Sciatic nerve (tissue), 2 donors: ENCODE measurements around the gene ARID4B. TPM values are rescaled to one million over a fixed set of nuclear protein-coding genes. Genes with fewer than 3 reads are reported as not detected.
A peak's percentile ranks its signal among the peaks of the same experiment; 100 is the strongest.
"Not testable (repeated sequence)": the region's sequence is repeated elsewhere in the genome, so short reads cannot be mapped to it uniquely, and the experiment has no call there.

Experiments
- ATAC-seq: fragments of 200-7000 bp; cut with Tn5 transposase; one replicate; pipeline ENCODE4 v1.9.1; 2020; ENCODE audit warnings: mild to moderate bottlenecking, moderate library complexity
- DNase-seq: peaks from one replicate; pipeline ENCODE4 v3.0.0-alpha.2; 2020; ENCODE audit warnings: low spot score
- intact Hi-C: fragments of 100-400 bp; cut with DNase I; formaldehyde crosslinking; loops from one replicate; pipeline ENCODE4 v1.14.2; 2022
- total RNA-seq: library from RNA; stranded (reverse); fragmentation: NEBNext Ultra II Directional; extraction: Animal tissue kit (Norgen Biotek cat#: 25700); gene quantifications from one replicate; pipeline ENCODE4 v1.2.1, GENCODE V29; 2021
- donor health status: DM: no; HTN: no; CAD: no.
- donor health status: DM: no; HTN: no; CAD: no.

Gene ARID4B, protein sequence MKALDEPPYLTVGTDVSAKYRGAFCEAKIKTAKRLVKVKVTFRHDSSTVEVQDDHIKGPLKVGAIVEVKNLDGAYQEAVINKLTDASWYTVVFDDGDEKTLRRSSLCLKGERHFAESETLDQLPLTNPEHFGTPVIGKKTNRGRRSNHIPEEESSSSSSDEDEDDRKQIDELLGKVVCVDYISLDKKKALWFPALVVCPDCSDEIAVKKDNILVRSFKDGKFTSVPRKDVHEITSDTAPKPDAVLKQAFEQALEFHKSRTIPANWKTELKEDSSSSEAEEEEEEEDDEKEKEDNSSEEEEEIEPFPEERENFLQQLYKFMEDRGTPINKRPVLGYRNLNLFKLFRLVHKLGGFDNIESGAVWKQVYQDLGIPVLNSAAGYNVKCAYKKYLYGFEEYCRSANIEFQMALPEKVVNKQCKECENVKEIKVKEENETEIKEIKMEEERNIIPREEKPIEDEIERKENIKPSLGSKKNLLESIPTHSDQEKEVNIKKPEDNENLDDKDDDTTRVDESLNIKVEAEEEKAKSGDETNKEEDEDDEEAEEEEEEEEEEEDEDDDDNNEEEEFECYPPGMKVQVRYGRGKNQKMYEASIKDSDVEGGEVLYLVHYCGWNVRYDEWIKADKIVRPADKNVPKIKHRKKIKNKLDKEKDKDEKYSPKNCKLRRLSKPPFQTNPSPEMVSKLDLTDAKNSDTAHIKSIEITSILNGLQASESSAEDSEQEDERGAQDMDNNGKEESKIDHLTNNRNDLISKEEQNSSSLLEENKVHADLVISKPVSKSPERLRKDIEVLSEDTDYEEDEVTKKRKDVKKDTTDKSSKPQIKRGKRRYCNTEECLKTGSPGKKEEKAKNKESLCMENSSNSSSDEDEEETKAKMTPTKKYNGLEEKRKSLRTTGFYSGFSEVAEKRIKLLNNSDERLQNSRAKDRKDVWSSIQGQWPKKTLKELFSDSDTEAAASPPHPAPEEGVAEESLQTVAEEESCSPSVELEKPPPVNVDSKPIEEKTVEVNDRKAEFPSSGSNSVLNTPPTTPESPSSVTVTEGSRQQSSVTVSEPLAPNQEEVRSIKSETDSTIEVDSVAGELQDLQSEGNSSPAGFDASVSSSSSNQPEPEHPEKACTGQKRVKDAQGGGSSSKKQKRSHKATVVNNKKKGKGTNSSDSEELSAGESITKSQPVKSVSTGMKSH (N-terminal part only)
- 61.3 TPM for total RNA-seq

DNA sequence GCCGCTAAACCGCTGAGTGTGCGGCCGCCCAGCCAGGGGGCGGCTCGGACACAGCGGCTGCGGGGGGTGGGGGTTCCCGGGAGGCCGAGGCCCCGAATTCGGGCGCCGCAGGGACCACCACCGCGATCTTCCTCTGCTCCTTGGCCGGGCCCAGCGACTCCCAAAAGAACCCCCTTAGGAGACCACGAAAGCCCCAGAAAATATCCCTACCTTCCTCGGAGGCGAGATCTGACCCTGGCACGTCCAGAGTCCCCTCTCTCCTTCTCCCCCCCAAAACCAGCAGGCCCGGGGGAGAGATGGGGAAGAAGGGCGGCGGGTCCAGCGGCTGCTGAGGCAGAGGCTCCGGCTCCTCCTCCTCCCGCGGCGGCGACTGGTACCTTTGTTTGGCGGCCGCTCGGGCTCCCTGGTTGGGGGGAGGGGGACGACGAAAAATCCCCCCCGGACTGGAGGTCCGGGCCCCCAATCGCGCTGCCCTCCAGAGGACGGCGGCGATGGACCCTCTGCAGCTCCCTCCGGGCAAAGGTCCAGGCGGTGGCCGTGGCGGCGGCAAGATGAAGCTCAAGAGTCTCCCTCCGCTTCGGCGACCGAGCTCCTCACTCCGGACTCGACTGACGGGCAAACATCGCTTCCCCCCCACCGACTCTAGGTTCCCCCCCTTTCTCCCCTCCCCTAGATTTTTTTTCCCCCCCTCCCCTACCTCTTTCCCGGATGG, at the start of gene ARID4B:
Gene ARID4B, minus strand, starts transcription at position 621 of the 712 bp plus-strand sequence. CDS start 1,260 bp downstream, outside the sequence.
- DNase-seq (peak; percentile 92), ATAC-seq (peak; percentile 19)
- intact Hi-C loops: no loop called here

DNA sequence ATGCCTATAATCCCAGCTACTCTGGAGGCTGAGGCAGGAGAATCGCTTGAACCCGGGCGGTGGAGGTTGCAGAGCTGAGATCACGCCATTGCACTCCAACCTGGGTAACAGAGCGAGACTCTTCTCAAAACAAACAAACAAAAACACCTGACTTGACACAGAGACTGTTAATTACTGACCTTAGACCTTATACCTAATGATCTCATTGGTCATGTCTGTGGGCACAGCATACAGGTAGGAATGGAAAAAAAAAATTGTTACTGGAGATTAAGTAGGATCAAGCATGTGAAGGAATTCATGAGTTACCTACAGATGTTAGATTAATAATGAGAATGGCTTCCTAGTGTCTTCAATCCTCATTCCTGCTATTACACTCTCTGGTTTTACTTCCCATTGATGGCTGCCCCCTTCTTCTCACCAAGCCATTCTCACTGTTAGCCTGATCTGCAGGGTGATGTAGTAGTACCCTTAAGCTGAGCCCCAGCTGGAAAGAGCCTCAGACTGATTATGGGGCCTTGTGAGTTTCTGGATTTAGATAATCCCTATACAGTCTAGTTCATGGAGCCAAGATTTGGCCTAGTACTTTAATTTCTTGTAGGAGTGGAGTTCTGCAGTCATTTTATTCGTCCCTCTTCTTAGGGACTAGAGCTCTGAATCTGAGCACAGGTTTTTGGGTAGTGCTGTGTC, 48.1 kb upstream of the ARID4B start:
- ATAC-seq: no peak
- intact Hi-C loops: no loop called here
- peak; percentile 4 for DNase-seq

DNA sequence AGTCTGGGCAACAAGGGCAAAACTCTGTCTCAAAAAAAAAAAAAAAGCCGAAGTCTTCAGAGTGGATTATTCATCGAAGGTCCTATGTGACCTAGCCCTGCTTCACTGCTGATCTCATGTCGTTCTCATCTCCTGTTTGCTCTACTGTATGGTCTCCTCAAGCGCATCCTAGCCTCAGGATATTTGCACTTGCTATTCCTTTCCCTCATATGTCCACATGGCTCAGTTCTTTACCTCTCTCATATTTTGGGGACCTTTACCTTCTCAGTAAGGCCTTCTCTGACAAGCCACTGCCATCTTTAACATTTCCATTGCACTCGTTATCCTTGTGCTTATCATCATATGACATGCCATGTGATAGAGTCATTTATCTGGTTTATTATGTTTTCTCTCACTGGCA, 41.8 kb upstream of the ARID4B start:
- DNase-seq (no peak), ATAC-seq (no peak)
- intact Hi-C loops: no loop called here

DNA sequence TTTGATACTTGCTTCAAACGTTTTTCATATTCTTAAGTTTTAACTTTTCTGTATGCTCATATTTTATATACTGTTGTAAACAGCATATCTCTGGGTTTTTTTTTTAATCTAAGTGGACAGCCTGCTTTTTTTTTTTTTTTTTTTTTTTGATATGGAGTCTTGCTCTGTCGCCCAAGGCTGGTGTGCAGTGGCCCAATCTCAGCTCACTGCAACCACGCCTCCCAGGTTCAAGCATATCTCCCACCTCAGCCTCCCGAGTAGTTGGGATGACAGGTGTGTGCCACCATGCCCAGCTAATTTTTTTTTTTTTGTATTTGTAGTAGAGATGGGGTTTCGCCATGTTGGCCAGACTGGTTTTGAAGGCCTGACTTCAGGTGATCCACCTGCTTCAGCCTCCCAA, 40.4 kb upstream of the ARID4B start:
- intact Hi-C loops: no loop called here
- DNase-seq: no peak
- no peak for ATAC-seq

DNA sequence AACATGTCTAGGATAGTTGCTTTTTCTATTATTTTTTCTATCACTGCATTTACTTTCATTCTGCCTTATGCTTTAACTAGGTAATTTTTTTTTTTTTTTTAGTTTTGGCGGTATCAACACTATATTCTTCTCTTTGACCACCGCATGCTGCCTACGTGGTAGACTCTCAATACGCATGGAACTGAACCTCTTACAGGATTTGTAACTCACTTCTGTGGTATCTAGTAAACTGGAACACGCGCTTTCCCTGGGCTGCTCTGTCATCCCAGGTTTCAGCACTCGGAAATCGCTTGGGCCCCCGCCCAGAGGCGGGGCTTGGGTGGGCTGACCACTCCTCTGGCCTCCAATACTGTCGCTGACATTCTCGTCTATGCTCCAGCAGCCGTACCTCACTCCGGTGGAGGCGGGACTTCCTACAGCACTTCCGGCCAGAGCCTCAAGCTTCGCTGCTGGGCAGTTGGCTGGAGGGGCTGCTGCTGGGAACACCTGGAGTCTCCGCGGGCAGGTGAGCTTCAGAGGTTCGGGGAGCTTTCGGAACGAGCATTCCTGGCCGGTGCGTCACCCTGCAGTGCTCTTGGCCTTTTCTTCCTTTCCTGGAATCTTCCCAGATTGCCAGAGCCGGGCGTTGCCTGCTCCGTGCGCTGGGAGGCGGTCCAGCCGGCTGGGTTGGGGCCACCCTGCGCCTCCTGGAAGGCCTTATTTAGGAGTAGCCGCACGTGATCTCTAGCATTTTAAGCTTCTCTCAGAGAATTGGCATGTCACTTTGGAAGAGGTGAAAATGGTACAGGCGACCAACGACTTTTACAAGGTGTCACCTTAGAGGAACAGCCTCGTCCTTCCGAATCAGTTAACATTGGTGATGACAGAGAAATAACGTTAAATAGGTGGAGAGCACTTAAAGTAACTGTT, 39.3 kb upstream of the ARID4B start, which contains the start of gene TBCE:
Gene TBCE, plus strand, starts transcription at position 428 of the 909 bp plus-strand sequence. CDS start 12,623 bp downstream, outside the sequence.
- intact Hi-C loops: no loop called here
- ATAC-seq (peak; percentile 100), DNase-seq (peak; percentile 97)

DNA sequence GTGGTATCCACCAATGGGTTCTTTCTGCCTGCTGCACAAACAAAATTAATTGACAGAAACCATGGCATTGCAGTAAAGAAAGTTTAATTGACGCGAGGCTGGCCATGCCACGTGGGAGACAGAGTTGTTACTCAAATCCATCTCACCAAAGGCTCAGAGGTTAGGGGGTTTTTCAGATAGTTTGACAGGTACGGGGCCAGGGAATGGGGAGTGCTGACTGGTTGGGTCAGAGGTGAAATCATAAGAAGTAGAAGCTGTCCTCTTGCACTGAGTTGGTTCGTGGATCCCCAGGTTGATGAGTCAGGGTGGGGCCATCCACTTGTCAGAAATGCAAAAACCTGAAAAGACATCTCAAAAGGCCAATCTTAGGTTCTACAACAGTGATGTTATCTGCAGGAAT, 38.3 kb upstream of the ARID4B start:
- ATAC-seq: no peak
- intact Hi-C loops: no loop called here
- DNase-seq: no peak

DNA sequence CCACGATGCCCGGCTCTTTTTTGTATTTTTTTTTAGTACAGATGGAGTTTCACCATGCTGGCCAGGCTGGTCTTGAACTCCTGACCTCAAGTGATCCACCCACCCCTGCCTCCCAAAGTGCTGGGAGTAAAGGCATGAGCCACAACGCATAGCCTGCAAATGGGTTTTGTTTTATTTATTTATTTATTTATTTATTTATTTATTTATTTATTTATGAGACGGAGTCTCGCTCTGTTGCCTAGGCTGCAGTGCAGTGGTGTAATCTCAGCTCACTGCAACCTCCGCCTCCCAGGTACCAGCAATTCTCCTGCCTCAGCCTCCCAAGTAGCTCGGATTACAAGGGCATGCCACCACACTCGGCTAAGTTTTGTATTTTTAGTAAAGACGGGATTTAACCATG, 36.2 kb upstream of the ARID4B start:
- ATAC-seq, intact Hi-C loops, DNase-seq: not testable (repeated sequence)

DNA sequence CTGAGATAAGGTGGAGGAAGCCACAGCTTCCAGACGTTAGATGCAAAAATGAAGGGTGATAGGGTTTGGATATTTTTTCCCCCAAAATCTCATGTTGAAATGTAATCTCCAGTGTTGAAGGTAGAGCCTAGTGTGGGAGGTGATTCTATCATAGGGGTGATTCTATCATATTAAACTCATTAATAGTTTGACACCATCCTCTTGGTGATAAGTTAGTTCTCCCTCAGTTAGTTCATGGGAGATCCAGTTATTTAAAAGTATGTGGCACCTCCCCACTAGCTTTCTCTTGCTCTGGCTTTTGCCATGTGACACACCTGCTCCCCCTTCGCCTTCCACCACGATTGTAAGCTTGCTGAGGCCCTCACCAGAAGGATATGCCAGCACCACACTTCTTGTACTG, 30.9 kb upstream of the ARID4B start:
- DNase-seq: no peak
- intact Hi-C loops: no loop called here
- ATAC-seq: no peak

DNA sequence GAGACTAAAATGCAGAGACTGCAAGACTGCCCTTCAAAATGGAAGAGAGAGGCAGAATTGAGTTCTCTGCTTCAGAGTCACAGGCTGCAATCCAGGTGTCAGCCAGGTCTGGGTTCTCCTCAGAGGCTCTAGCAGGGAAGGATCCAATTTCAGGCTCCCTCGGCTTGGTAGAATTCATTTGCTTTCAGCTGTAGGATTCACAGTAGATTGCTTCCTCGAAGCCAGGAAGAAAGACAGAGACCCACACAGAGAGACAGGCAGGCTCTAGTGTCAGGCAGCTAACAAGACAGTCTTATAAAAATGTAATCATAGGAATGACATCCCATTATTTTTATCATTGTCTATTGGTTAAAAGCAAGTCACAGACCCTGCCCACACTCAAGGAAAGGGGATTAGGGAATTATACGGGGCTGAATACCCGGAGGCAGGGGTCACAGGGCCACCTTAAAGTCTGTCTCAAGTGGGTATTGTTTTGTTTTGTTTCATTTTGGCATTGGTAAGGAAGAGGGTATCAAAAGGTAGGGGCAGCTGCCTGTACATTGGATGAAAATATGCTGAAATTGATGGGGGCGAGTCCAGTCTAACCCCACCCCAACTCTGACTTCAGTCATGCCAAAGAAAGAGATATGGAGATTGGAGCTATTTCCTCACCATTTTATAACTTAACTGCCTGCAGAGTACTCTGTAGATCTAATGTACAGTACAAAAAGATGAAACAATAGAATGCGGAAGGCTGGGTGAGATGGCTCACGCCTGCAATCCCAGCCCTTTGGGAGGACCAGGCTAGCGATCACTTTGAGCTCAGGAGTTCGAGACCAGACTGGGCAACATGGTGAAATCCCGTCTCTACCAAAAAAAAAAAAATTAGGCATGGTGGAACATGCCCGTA, 29.8 kb upstream of the ARID4B start:
- no peak for ATAC-seq
- intact Hi-C loops: no loop called here
- no peak for DNase-seq

DNA sequence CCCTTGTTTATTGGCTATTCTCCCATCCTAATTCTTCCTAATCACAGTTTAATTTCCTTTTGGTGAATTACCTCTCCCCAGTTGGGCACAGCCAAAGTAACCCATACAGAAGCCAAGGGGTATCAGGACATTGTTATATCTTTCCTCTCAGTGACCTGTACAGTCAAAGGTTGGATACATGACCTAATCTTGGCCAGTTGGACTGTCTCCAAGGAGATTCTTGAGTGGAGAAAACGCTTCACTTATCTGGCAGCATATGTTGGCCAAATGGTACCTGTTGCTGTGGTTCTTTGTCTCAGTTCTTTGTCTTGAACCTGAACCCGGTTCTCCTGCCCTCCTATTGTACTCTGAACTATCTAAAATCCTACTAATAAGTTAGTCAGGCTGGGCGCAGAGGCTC, 23.9 kb upstream of the ARID4B start:
- DNase-seq (no peak), ATAC-seq (no peak)
- intact Hi-C loops: loop anchor here (5.0 kb wide), 1 partner anchor 1555 kb away; no protein-coding TSS in a partner anchor

DNA sequence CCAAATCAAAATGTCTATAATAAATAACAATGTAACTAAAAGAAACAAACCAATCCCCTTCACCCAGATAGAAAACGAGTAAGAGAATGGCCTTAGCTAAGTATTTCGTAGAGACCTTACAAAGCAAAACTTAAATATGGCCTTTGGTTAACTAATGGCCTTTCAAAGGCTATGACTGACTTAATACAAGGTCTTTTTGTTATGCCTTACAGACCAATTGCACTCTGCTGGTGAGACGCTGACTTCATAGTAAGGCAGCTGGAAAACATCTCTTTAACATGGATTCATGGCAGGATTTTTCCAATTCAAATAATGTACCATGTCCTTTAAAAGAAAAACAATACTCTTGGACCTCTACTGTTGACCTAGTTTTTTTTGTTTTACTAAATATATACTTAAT, 23.5 kb upstream of the ARID4B start:
- DNase-seq (no peak), ATAC-seq (no peak)
- intact Hi-C loops: loop anchor here (5.0 kb wide), 1 partner anchor 1556 kb away; no protein-coding TSS in a partner anchor

DNA sequence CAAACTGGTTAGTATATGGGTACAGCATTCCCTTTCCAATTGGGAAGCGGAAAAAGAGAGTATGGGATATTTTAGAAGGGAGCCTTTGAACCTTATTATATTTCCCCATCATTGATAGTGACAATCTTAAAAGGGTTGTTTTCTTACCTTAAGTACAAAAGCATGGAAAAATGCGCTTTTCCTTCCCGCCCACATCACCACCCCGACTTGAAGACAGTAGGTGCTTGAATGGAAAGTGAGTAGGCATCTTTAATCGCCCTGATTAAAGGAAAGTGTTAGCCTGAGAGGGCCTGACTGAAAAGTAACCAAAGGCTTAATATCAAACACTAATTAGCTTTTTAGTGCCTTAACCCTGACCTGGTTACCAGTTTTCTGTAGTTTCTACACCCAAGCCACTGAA, 15.7 kb upstream of the ARID4B start:
- DNase-seq: no peak
- intact Hi-C loops: no loop called here
- ATAC-seq: no peak

DNA sequence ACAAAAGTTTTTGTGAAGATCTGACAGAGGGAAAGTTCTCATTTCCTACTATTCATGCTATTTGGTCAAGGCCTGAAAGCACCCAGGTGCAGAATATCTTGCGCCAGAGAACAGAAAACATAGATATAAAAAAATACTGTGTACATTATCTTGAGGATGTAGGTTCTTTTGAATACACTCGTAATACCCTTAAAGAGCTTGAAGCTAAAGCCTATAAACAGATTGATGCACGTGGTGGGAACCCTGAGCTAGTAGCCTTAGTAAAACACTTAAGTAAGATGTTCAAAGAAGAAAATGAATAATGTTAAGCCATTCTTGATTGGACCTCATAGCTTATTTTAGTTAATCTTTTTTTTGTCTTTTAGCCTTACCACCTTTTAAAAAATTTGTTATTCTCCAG, 14.5 kb upstream of the ARID4B start:
- intact Hi-C loops: no loop called here
- ATAC-seq (no peak), DNase-seq (no peak)

DNA sequence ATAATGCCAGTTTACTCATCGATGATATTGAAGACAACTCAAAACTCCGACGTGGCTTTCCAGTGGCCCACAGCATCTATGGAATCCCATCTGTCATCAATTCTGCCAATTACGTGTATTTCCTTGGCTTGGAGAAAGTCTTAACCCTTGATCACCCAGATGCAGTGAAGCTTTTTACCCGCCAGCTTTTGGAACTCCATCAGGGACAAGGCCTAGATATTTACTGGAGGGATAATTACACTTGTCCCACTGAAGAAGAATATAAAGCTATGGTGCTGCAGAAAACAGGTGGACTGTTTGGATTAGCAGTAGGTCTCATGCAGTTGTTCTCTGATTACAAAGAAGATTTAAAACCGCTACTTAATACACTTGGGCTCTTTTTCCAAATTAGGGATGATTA, 14.1 kb upstream of the ARID4B start:
- no peak for ATAC-seq
- DNase-seq: no peak
- intact Hi-C loops: no loop called here

DNA sequence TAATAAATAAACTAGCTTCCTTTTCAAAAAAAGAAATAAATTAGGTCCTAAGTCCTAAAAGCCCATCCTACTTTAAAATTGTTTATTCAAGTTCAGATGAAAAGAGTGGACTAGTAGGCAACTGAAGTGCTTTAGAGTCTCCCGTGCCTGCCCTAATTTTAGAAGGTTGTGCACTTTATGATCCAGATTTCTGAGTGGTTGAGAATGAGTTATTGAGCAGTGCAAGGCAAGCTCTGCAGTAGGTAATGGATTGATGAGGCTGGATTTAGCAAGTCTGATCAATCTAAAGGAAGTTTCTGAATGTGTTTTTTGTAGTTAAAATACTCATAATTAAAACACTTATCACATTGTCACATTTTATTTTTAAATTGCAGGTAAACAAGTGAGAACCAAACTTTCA, 13.4 kb upstream of the ARID4B start:
- DNase-seq (no peak), ATAC-seq (no peak)
- intact Hi-C loops: no loop called here

DNA sequence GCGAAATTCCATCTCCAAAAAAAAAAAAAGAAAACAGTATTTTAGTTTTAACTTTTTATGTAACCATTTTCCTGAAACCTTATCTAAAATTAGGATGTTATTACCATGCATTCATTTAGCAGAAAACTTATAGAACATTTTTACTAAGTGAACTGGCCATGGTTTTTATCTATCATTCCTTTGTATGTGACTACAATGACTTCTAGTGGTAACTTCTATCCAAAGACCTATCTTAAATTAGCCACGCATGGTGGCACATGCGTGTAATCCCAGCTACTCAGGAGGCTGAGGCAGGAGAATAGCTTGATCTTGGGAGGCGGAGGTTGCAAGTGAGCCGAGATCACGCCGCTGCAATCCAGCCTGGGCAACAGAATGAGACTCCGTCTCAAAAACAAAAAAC, 11.8 kb upstream of the ARID4B start:
- ATAC-seq (no peak), DNase-seq (no peak)
- intact Hi-C loops: no loop called here
